GM23338 (cell line): ENCODE data around the gene TJP1. TPM values are rescaled to one million over a fixed set of nuclear protein-coding genes. Genes with fewer than 3 reads are reported as not detected.

Source experiments
- ATAC-seq: fragments of 200-7000 bp; cut with Tn5 transposase; 3 replicates; pipeline ENCODE4 v1.9.1; 2020
- DNase-seq: peaks from one replicate; pipeline ENCODE4 v3.0.0-alpha.2; 2015; ENCODE audit warnings: low spot score
- H2AFZ ChIP-seq: fragments of 200-600 bp; sonication (generic); 2 replicates; pipeline ENCODE4 v1.8.0; 2016; ENCODE audit warnings: antibody characterized with exemption, mild to moderate bottlenecking, moderate library complexity
- H3F3A ChIP-seq: fragments of 200-600 bp; sonication (generic); replicated peaks from 2 replicates; pipeline ENCODE4 v1.8.0; 2017; ENCODE audit warnings: antibody characterized with exemption, mixed run types, low read depth
- H3K27ac ChIP-seq: fragments of 200-600 bp; sonication (generic); 2 replicates; pipeline ENCODE4 v1.6.1; 2016; ENCODE audit warnings: low read depth
- H3K27me3 ChIP-seq: fragments of 200-600 bp; sonication (generic); 2 replicates; pipeline ENCODE4 v1.8.0; 2016; ENCODE audit warnings: mild to moderate bottlenecking, mixed run types, moderate library complexity; ENCODE audit not compliant: insufficient read depth
- H3K36me3 ChIP-seq: fragments of 200-600 bp; sonication (generic); 2 replicates; pipeline ENCODE4 v1.8.0; 2016; ENCODE audit warnings: mild to moderate bottlenecking; ENCODE audit not compliant: insufficient read depth
- H3K4me1 ChIP-seq: fragments of 200-600 bp; sonication (generic); 2 replicates; pipeline ENCODE4 v1.8.0; 2016; ENCODE audit warnings: mild to moderate bottlenecking, moderate library complexity; ENCODE audit not compliant: insufficient read depth
- H3K4me2 ChIP-seq: fragments of 200-600 bp; sonication (generic); 2 replicates; pipeline ENCODE4 v1.7.1; 2017; ENCODE audit warnings: mixed run types
- H3K4me3 ChIP-seq: fragments of 200-600 bp; sonication (generic); 2 replicates; pipeline ENCODE4 v1.6.1; 2016; ENCODE audit warnings: mixed run types
- H3K79me2 ChIP-seq: fragments of 200-600 bp; sonication (generic); replicated peaks from 2 replicates; pipeline ENCODE4 v1.8.0; 2017; ENCODE audit warnings: mild to moderate bottlenecking; ENCODE audit not compliant: insufficient read depth
- H3K9me2 ChIP-seq: fragments of 200-600 bp; sonication (generic); 2 replicates; pipeline ENCODE4 v1.8.0; 2017; ENCODE audit not compliant: insufficient read depth
- H4K20me1 ChIP-seq: fragments of 200-600 bp; sonication (generic); replicated peaks from 2 replicates; pipeline ENCODE4 v1.8.0; 2017; ENCODE audit warnings: mild to moderate bottlenecking; ENCODE audit not compliant: insufficient read depth
- H3K27ac Mint-ChIP-seq: 2 replicates; pipeline ENCODE4 v1.8.0; 2020; ENCODE audit warnings: inconsistent platforms, mild to moderate bottlenecking, moderate library complexity, mixed read lengths
- H3K27me3 Mint-ChIP-seq: 3 replicates; pipeline ENCODE4 v1.8.0; 2022; ENCODE audit warnings: low read depth, mild to moderate bottlenecking, moderate library complexity, mixed read lengths, inconsistent platforms; ENCODE audit not compliant: insufficient read depth, poor library complexity
- H3K36me3 Mint-ChIP-seq: 3 replicates; pipeline ENCODE4 v1.8.0; 2021; ENCODE audit warnings: low read depth, mild to moderate bottlenecking, inconsistent platforms, moderate library complexity, mixed read lengths
- H3K4me1 Mint-ChIP-seq: 3 replicates; pipeline ENCODE4 v1.8.0; 2020; ENCODE audit warnings: mild to moderate bottlenecking, inconsistent platforms, mixed read lengths
- H3K4me3 Mint-ChIP-seq: 3 replicates; pipeline ENCODE4 v1.8.0; 2021; ENCODE audit warnings: moderate library complexity, mild to moderate bottlenecking, inconsistent platforms, mixed read lengths
- H3K9me3 Mint-ChIP-seq: 3 replicates; pipeline ENCODE4 v1.8.0; 2020; ENCODE audit warnings: moderate library complexity, mild to moderate bottlenecking, inconsistent platforms, mixed read lengths
- ETS1 ChIP-seq: IDR thresholded peaks from 2 replicates; pipeline ENCODE4 v1.6.1; 2016; ENCODE audit warnings: antibody characterized with exemption
- EZH2 ChIP-seq: fragments of 200-600 bp; sonication (generic); IDR thresholded peaks from one replicate; pipeline ENCODE4 v1.8.0; 2017; ENCODE audit warnings: antibody characterized with exemption, mild to moderate bottlenecking, low read depth; ENCODE audit not compliant: unreplicated experiment
- NANOG ChIP-seq: IDR thresholded peaks from 2 replicates; pipeline ENCODE4 v1.6.1; 2016; ENCODE audit warnings: antibody characterized with exemption, borderline replicate concordance
- ZNF114 ChIP-seq: fragments of 250-450 bp; sonication (Bioruptor Pico); IDR thresholded peaks from 2 replicates; pipeline ENCODE4 v1.5.0; 2020; ENCODE audit warnings: mild to moderate bottlenecking, moderate library complexity
- ZNF331 ChIP-seq: fragments of 250-450 bp; sonication (Bioruptor Pico); IDR thresholded peaks from 2 replicates; pipeline ENCODE4 v1.5.0; 2020; ENCODE audit warnings: low read depth, mild to moderate bottlenecking, moderate library complexity
- ZNF462 ChIP-seq: fragments of 250-450 bp; sonication (Bioruptor Pico); IDR thresholded peaks from 2 replicates; pipeline ENCODE4 v1.5.0; 2020; ENCODE audit warnings: mild to moderate bottlenecking, moderate library complexity
- polyA plus RNA-seq: library from polyadenylated mRNA; unstranded; fragments of >200 nt; fragmentation: Nextera tagmentation; extraction: Ambion mirVana; gene quantifications from 2 replicates; pipeline ENCODE4 v1.2.1, GENCODE V29; 2016
- total RNA-seq: library from RNA; depleted of rRNA; stranded (reverse); fragments of >200 nt; shearing (Covaris generic); gene quantifications from 2 replicates; pipeline ENCODE4 v1.2.3, GENCODE V29; 2014
- TF ChIP-seq, protein P1 (sequence below): IDR thresholded peaks from one replicate; pipeline ENCODE4 v1.6.1; 2018; ENCODE audit warnings: antibody characterized with exemption; ENCODE audit not compliant: unreplicated experiment

The TJP1 gene
- total and polyA plus RNA-seq, 2 experiments from 2014 or later = 76.2 to 116 TPM

GRCh38 chr15:29704950-29705597, 117.2 kb downstream of the TJP1 start:
- Histone ChIP-seq H2AFZ (no peak overlapping the region), H3K9me2 (no peaks in the 10 kb centered on the region), H3F3A (no peaks in the 10 kb centered on the region; the same call in 1 of the 2 replicates), H3K4me1 (no peaks in the 10 kb centered on the region), H3K27ac (no peak overlapping the region), H3K36me3 (peaks cover 31% of the 10 kb centered on the region; the same call in 1 of the 2 replicates), H3K27me3 (no peaks in the 10 kb centered on the region), H3K79me2 (no peaks in the 10 kb centered on the region), H3K4me2 (no peak overlapping the region), H4K20me1 (peaks cover 4% of the 10 kb centered on the region; the same call in 1 of the 2 replicates), H3K4me3 (no peak overlapping the region)
- no peak overlapping the region for H3K27ac Mint-ChIP-seq
- H3K36me3 Mint-ChIP-seq = peaks cover 91% of the 10 kb centered on the region
- ATAC-seq (no peak), DNase-seq (no peak)
- TF ChIP-seq EZH2 = no peak
- TF ChIP-seq ZNF331 (CRISPR knock-in tag) = no peak
- TF ChIP-seq ETS1 = no peak
- no peak for TF ChIP-seq ZNF462
- no peak for TF ChIP-seq ZNF114 (CRISPR knock-in tag)
- no peak for TF ChIP-seq NANOG
- TF ChIP-seq, protein P1, sequence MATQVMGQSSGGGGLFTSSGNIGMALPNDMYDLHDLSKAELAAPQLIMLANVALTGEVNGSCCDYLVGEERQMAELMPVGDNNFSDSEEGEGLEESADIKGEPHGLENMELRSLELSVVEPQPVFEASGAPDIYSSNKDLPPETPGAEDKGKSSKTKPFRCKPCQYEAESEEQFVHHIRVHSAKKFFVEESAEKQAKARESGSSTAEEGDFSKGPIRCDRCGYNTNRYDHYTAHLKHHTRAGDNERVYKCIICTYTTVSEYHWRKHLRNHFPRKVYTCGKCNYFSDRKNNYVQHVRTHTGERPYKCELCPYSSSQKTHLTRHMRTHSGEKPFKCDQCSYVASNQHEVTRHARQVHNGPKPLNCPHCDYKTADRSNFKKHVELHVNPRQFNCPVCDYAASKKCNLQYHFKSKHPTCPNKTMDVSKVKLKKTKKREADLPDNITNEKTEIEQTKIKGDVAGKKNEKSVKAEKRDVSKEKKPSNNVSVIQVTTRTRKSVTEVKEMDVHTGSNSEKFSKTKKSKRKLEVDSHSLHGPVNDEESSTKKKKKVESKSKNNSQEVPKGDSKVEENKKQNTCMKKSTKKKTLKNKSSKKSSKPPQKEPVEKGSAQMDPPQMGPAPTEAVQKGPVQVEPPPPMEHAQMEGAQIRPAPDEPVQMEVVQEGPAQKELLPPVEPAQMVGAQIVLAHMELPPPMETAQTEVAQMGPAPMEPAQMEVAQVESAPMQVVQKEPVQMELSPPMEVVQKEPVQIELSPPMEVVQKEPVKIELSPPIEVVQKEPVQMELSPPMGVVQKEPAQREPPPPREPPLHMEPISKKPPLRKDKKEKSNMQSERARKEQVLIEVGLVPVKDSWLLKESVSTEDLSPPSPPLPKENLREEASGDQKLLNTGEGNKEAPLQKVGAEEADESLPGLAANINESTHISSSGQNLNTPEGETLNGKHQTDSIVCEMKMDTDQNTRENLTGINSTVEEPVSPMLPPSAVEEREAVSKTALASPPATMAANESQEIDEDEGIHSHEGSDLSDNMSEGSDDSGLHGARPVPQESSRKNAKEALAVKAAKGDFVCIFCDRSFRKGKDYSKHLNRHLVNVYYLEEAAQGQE = no peak
- peaks cover 2% of the 10 kb centered on the region for H3K27me3 Mint-ChIP-seq
- H3K9me3 Mint-ChIP-seq = no peaks in the 10 kb centered on the region
- no peaks in the 10 kb centered on the region for H3K4me1 Mint-ChIP-seq
- no peak overlapping the region for H3K4me3 Mint-ChIP-seq
